GM23338 (cell line): Measurements from ENCODE around the gene GADD45A.

Source experiments
- CREB1 ChIP-seq: fragments of 250-450 bp; sonication (Bioruptor Pico); IDR thresholded peaks from 2 replicates; pipeline ENCODE4 v1.5.0; 2020; ENCODE audit warnings: low read depth, mild to moderate bottlenecking, moderate library complexity
- CTCF ChIP-seq, 2 experiments: fragments of 200-600 bp in 1 of 2; sonication (generic) in 1 of 2; conservative IDR thresholded peaks; 2 replicates each; pipeline versions ENCODE4 v1.5.1 to v1.6.1; 2016 to 2017; ENCODE audit warnings: antibody characterized with exemption in 2 of 2, low read depth in 2 of 2, mild to moderate bottlenecking in 2 of 2, moderate library complexity in 1 of 2
- ETS1 ChIP-seq: IDR thresholded peaks from 2 replicates; pipeline ENCODE4 v1.6.1; 2016; ENCODE audit warnings: antibody characterized with exemption
- EZH2 ChIP-seq: fragments of 200-600 bp; sonication (generic); IDR thresholded peaks from one replicate; pipeline ENCODE4 v1.8.0; 2017; ENCODE audit warnings: antibody characterized with exemption, mild to moderate bottlenecking, low read depth; ENCODE audit not compliant: unreplicated experiment
- EZH2phosphoT487 ChIP-seq: fragments of 200-600 bp; sonication (generic); IDR thresholded peaks from one replicate; pipeline ENCODE4 v1.8.1; 2018; ENCODE audit warnings: antibody characterized with exemption; ENCODE audit not compliant: unreplicated experiment
- POLR2AphosphoS5 ChIP-seq: IDR thresholded peaks from 2 replicates; pipeline ENCODE4 v1.6.1; 2016; ENCODE audit warnings: antibody characterized with exemption, low read depth
- REST ChIP-seq: IDR thresholded peaks from one replicate; pipeline ENCODE4 v1.6.1; 2018; ENCODE audit warnings: antibody characterized with exemption; ENCODE audit not compliant: unreplicated experiment

- TF ChIP-seq CTCF (conservative IDR thresholded peaks at IDR 0.05; ENCODE audit: low read depth in 2 of 2) (no peak), EZH2phosphoT487 (no peak), EZH2 (no peak), POLR2AphosphoS5 (no peak), CREB1 (CRISPR knock-in tag) (no peak), REST (no peak), ETS1 (no peak)
These were observed 405 bp upstream of the GADD45A start for GRCh38 chr1:67684526-67685066.
